Measurements from ENCODE around the gene FAM107A. TPM values are rescaled to one million over a fixed set of nuclear protein-coding genes. Genes with fewer than 3 reads are reported as not detected.

Gene FAM107A
- total RNA-seq, 2 donors from 2014 or later: 76.5 to 80.7 TPM

DNA sequence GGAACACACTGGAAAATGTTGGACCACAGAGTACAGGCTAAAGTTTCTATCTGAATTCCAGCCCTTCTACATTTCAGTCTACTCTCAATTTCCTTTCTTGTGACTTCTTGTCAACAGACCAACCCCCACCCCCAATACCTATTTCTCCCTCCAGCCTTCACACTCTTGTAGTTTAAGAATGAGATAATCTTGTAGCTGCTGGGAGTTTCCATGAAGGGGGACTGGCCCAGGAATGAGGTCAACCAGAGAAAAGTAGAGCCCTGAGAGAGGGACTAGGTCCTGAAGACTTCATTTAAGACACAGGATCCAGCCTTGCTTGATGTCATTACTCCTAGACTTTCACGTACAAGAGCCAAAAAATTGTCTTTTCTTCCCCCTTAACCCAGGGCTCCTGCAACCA lies 29.5 kb upstream of the FAM107A start:
- Histone ChIP-seq H3K27ac (no peak overlapping the region), H3K36me3 (no peaks in the 10 kb centered on the region), H3K9me3 (peaks cover 0 to 5% of the 10 kb centered on the region in 2 donors), H3K27me3 (no peaks in the 10 kb centered on the region), H3K4me3 (no peak overlapping the region), H3K4me1 (peaks cover 0 to 13% of the 10 kb centered on the region in 2 donors)
- no peak for DNase-seq (ENCODE audit: low spot score)
- TF ChIP-seq CTCF (IDR thresholded peaks at IDR 0.05): no peak

GRCh38 chr3:58604031-58604430 lies 26.8 kb upstream of the FAM107A start:
- no peak for TF ChIP-seq CTCF (IDR thresholded peaks at IDR 0.05)

GRCh38 chr3:58603606-58604005 lies 26.4 kb upstream of the FAM107A start:
- TF ChIP-seq CTCF (IDR thresholded peaks at IDR 0.05): no peak
- H3K36me3 ChIP-seq: no peaks in the 10 kb centered on the region

More at GRCh38 chr3:58604031-58604430, 26.8 kb upstream of the FAM107A start:
- Histone ChIP-seq H3K36me3 (no peaks in the 10 kb centered on the region), H3K4me1 (peaks cover 0 to 5% of the 10 kb centered on the region in 2 donors), H3K4me3 (no peak overlapping the region), H3K27me3 (no peaks in the 10 kb centered on the region), H3K9me3 (peaks cover 0 to 5% of the 10 kb centered on the region in 2 donors), H3K27ac (no peak overlapping the region)
- DNase-seq (ENCODE audit: low spot score): no peak

DNA sequence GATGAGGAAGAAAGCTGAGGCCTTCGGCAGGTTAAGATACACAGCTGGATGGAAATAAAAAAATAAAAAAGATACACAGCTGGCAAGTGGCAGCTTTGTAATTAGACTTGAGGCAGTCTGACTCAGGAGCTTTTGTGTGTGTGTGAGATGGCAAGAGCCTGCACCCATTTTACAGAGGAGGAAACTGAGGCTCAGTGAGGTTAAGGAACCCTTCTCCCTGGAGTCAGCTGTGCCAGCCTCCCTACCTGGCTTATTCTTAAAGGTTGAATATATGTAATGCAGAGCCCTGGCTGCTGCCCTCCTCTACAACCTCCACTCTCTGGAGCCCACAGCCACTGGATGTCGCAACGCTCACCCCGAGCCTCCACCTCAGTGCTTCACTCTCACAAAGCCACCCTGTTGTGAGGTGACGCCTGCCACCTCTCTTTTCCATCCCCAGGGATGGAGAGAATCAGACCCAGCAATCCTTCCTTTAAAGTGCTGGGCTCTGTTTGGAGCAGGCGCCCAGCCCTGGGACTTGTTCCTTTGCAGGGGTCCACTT lies 20.6 kb upstream of the FAM107A start:
- Histone ChIP-seq H3K9me3 (no peaks in the 10 kb centered on the region), H3K4me3 (no peak overlapping the region), H3K27ac (no peak overlapping the region), H3K36me3 (no peaks in the 10 kb centered on the region), H3K27me3 (no peaks in the 10 kb centered on the region), H3K4me1 (no peaks in the 10 kb centered on the region)
- no peak for DNase-seq (ENCODE audit: low spot score)
- TF ChIP-seq CTCF (IDR thresholded peaks at IDR 0.05): no peak

More at GRCh38 chr3:58603606-58604005, 26.4 kb upstream of the FAM107A start:
- H3K4me3 ChIP-seq: no peak overlapping the region
- peaks cover 0 to under 1% of the 10 kb centered on the region in 2 donors for H3K4me1 ChIP-seq
- no peaks in the 10 kb centered on the region for H3K27me3 ChIP-seq
- DNase-seq (ENCODE audit: low spot score): no peak
- H3K27ac ChIP-seq: no peak overlapping the region
- H3K9me3 ChIP-seq: peaks cover 0 to 5% of the 10 kb centered on the region in 2 donors

DNA sequence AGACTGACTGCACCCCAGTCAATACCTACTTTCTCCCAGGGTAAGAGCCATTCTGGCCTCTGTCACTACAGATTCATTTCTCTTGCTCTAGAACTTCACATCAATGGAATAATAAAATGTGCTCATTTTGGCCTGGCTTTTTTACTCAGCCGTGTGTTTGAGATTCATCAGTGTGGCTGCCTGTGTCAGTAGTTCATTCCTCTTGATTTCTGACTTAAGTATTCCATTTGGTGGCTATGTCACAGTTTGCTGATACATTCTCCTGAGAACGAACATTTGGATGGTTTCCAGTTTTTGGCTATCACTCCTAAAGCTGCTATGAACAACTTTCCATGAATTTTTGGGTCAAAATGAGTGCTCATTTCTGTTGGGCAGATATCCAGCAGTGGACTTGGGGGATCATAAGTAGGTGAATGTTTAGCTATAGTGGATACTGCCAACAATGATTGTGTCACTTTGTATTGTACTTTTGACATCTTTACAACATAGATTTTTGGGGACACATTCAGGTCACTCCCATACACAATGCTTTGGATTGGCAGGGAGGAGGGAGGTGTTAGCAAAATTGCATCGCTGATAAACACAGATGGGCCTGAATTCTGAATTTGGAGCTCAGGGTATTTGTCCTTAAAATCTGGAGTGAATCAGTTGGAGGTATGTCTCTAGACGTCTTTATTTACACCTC lies 19.8 kb upstream of the FAM107A start:
- no peak for DNase-seq (ENCODE audit: low spot score)
- H3K9me3 ChIP-seq: no peaks in the 10 kb centered on the region
- no peaks in the 10 kb centered on the region for H3K27me3 ChIP-seq
- H3K4me1 ChIP-seq: no peaks in the 10 kb centered on the region
- TF ChIP-seq CTCF (IDR thresholded peaks at IDR 0.05): no peak
- H3K27ac ChIP-seq: no peak overlapping the region
- H3K4me3 ChIP-seq: no peak overlapping the region
- no peaks in the 10 kb centered on the region for H3K36me3 ChIP-seq

All from right atrium auricular region (tissue), 2 donors.